Measurements from ENCODE around the gene ACVR1B.

GRCh38 chr12:52033446-52034140 lies 82.1 kb downstream of the ACVR1B start:
- TF ChIP-seq, protein P1, sequence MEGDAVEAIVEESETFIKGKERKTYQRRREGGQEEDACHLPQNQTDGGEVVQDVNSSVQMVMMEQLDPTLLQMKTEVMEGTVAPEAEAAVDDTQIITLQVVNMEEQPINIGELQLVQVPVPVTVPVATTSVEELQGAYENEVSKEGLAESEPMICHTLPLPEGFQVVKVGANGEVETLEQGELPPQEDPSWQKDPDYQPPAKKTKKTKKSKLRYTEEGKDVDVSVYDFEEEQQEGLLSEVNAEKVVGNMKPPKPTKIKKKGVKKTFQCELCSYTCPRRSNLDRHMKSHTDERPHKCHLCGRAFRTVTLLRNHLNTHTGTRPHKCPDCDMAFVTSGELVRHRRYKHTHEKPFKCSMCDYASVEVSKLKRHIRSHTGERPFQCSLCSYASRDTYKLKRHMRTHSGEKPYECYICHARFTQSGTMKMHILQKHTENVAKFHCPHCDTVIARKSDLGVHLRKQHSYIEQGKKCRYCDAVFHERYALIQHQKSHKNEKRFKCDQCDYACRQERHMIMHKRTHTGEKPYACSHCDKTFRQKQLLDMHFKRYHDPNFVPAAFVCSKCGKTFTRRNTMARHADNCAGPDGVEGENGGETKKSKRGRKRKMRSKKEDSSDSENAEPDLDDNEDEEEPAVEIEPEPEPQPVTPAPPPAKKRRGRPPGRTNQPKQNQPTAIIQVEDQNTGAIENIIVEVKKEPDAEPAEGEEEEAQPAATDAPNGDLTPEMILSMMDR (IDR thresholded peaks at IDR 0.05): no peak
- no peak for TF ChIP-seq EZH2phosphoT487 (IDR thresholded peaks at IDR 0.05)
- TF ChIP-seq EZH2 (IDR thresholded peaks at IDR 0.05): no peak
